ENCODE measurements around the gene FLII.

GRCh38 chr17:18270046-18270931 is 11.8 kb upstream of the FLII start:
- TF ChIP-seq, protein P1, sequence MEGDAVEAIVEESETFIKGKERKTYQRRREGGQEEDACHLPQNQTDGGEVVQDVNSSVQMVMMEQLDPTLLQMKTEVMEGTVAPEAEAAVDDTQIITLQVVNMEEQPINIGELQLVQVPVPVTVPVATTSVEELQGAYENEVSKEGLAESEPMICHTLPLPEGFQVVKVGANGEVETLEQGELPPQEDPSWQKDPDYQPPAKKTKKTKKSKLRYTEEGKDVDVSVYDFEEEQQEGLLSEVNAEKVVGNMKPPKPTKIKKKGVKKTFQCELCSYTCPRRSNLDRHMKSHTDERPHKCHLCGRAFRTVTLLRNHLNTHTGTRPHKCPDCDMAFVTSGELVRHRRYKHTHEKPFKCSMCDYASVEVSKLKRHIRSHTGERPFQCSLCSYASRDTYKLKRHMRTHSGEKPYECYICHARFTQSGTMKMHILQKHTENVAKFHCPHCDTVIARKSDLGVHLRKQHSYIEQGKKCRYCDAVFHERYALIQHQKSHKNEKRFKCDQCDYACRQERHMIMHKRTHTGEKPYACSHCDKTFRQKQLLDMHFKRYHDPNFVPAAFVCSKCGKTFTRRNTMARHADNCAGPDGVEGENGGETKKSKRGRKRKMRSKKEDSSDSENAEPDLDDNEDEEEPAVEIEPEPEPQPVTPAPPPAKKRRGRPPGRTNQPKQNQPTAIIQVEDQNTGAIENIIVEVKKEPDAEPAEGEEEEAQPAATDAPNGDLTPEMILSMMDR (IDR thresholded peaks at IDR 0.05): no peak
- no peak for TF ChIP-seq POLR2A (IDR thresholded peaks at IDR 0.05)
